NT2/D1 (cell line): ENCODE measurements around the gene ASMTL.

Experiments
- DNase-seq: peaks from one replicate; pipeline ENCODE4 v3.0.0-alpha.2; 2011; ENCODE audit warnings: low read depth, low spot score
- H3K27me3 ChIP-seq: 2 replicates; pipeline ENCODE4 v1.6.0; 2011; ENCODE audit warnings: mild to moderate bottlenecking; ENCODE audit not compliant: insufficient read length, insufficient read depth
- H3K36me3 ChIP-seq: 2 replicates; pipeline ENCODE4 v1.6.1; 2011; ENCODE audit warnings: mild to moderate bottlenecking, low read length, mixed read lengths; ENCODE audit not compliant: insufficient read depth, insufficient read length
- H3K4me1 ChIP-seq: 2 replicates; pipeline ENCODE4 v1.5.1; 2011; ENCODE audit not compliant: insufficient read depth, insufficient read length
- H3K4me3 ChIP-seq: 2 replicates; pipeline ENCODE4 v1.5.1; 2011; ENCODE audit warnings: low read depth; ENCODE audit not compliant: insufficient read length
- H3K9ac ChIP-seq: 2 replicates; pipeline ENCODE4 v1.6.0; 2011; ENCODE audit warnings: low read depth; ENCODE audit not compliant: insufficient read length
- H3K9me3 ChIP-seq: 2 replicates; pipeline ENCODE4 v1.5.1; 2011; ENCODE audit warnings: mild to moderate bottlenecking, low read length; ENCODE audit not compliant: insufficient read depth
- SUZ12 ChIP-seq: IDR thresholded peaks from 2 replicates; pipeline ENCODE4 v1.6.1; 2011; ENCODE audit not compliant: insufficient read length, insufficient read depth; ENCODE audit errors: extremely low read depth
- YY1 ChIP-seq: IDR thresholded peaks from 2 replicates; pipeline ENCODE4 v1.6.1; 2011; ENCODE audit not compliant: insufficient read length, insufficient read depth
- ZNF274 ChIP-seq: IDR thresholded peaks from 2 replicates; pipeline ENCODE4 v1.6.1; 2011; ENCODE audit warnings: mild to moderate bottlenecking, low read depth, low read length

Gene ASMTL

GRCh38 chrX:1463581-1463980 is 10.9 kb upstream of the ASMTL start:
- TF ChIP-seq SUZ12 (no peak), YY1 (no peak), ZNF274 (no peak)
- Histone ChIP-seq H3K4me1 (peaks cover 5% of the 10 kb centered on the region), H3K36me3 (no peaks in the 10 kb centered on the region), H3K27me3 (peaks cover 3% of the 10 kb centered on the region), H3K9ac (no peak overlapping the region), H3K9me3 (no peaks in the 10 kb centered on the region), H3K4me3 (no peak overlapping the region)
- no peak for DNase-seq

DNA sequence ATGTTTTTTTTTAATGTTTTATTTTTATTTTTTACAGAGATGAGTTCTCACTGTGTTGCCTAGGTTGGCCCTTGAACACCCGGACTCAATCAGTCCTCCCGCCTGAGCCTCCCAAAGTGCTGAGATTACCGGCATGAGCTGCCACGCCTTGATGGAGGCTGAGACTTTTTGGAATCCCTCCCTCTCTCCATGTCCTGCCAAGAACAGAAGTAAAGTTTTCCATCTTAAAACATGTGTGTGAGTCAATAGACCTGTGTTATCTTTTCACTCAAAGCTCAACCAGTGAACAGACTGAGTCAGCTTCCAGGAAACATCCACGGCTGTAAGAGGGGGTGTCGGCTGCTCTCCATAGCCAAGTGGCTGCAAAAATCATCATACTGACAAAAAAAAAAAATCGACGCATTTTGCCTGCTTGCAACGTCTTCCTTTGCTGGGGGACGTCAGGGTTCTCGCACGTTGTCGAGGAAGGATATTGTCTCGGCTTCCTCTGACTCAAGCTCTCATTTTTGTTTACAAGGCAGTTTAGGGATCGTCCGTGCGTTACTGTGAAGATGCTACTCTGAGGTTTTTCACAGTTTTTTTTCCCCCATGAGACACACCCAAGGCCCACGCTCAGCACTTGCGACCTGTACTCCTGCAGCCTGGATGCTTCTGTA is 10.0 kb upstream of the ASMTL start:
- no peaks in the 10 kb centered on the region for H3K9me3 ChIP-seq
- H3K9ac ChIP-seq: no peak overlapping the region
- H3K27me3 ChIP-seq: peaks cover 3% of the 10 kb centered on the region
- peaks cover 2% of the 10 kb centered on the region for H3K4me1 ChIP-seq
- no peak overlapping the region for H3K4me3 ChIP-seq
- no peaks in the 10 kb centered on the region for H3K36me3 ChIP-seq
- no peak for TF ChIP-seq YY1
- no peak for DNase-seq

GRCh38 chrX:1462110-1462509 is 9.4 kb upstream of the ASMTL start:
- DNase-seq: no peak
- Histone ChIP-seq H3K4me3 (no peak overlapping the region), H3K9ac (no peak overlapping the region), H3K4me1 (peaks cover 2% of the 10 kb centered on the region), H3K9me3 (no peaks in the 10 kb centered on the region), H3K36me3 (no peaks in the 10 kb centered on the region), H3K27me3 (peaks cover 3% of the 10 kb centered on the region)
- TF ChIP-seq SUZ12 (no peak), ZNF274 (no peak), YY1 (no peak)

DNA sequence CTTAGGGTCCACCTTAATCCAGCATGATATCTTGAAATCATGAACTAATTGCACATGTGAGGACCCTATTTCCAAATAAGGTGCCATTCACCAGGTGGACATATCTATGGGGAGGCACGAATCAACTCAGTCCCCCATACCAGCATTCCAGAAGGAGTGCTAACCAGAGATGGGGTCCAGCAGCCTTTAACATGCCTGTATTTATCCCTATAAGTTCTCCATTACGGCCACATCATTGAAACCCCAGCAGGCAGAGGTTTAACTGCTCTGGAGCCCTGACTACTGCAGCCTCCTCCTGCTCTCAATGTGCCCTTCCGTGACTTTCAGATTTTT is 3.2 kb upstream of the ASMTL start:
- no peak for DNase-seq
- Histone ChIP-seq H3K36me3 (no peaks in the 10 kb centered on the region), H3K9ac (no peak overlapping the region), H3K4me1 (no peaks in the 10 kb centered on the region), H3K9me3 (no peaks in the 10 kb centered on the region), H3K27me3 (peaks cover 3% of the 10 kb centered on the region), H3K4me3 (no peak overlapping the region)
- TF ChIP-seq SUZ12 (no peak), ZNF274 (no peak), YY1 (no peak)

DNA sequence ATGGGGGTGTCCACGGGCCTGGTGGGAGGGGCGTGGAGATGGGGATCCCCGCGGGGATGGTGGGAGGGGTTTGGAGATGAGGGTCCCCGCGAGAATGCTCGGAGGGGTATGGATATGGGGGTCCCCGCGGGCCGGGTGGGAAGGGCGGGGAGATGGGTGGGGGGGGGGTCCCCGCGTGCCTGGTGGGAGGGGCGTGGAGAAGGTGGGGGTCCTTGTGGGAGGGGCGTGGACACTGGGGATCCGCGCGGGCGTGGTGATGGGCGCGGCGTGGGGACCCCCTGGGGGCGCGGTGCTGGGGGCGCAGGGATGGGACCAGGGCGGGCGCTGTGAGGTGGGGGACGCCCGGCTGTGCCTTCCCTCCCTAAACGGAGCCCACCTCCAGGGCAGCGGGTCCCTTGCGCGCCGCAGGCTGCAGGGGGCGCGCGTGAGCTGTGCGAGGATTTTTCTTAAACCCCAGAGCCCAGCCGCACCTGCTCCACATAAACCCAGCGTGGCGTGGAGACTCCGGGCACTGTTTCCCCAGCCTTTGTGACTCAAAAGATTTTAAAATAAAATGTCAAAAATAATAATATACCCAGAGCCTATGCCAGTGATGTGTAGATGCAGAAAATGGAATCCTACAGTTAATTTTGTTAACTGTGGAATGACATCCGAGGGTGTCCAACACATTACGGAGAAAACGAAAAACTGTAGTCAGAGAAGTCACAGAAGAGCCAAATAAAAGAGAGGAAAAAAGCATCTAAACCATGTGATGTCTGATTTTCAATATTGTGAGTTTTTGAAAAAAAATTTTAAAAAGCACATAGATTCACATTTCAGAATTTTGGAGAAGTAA is 1.5 kb upstream of the ASMTL start:
- H3K4me3 ChIP-seq: peak overlapping the region; percentile 64
- H3K9ac ChIP-seq: no peak overlapping the region
- peaks cover 7% of the 10 kb centered on the region for H3K36me3 ChIP-seq
- no peaks in the 10 kb centered on the region for H3K27me3 ChIP-seq
- H3K9me3 ChIP-seq: peaks cover 12% of the 10 kb centered on the region; the same call in 1 of the 2 replicates
- TF ChIP-seq ZNF274 (no peak), SUZ12 (no peak), YY1 (no peak)
- DNase-seq: peak; percentile 69
- H3K4me1 ChIP-seq: peaks cover 2% of the 10 kb centered on the region

GRCh38 chrX:1453395-1453783 is 680 bp upstream of the ASMTL start:
- Histone ChIP-seq H3K36me3 (peaks cover 15% of the 10 kb centered on the region), H3K9ac (peak overlapping the region; percentile 76), H3K27me3 (no peaks in the 10 kb centered on the region), H3K4me3 (peak overlapping the region; percentile 64), H3K9me3 (peaks cover 20% of the 10 kb centered on the region; the same call in 1 of the 2 replicates), H3K4me1 (peaks cover 2% of the 10 kb centered on the region)
- no peak for TF ChIP-seq SUZ12
- TF ChIP-seq ZNF274: no peak
- TF ChIP-seq YY1: peak; percentile 29
- no peak for DNase-seq

GRCh38 chrX:1451661-1452515 is 821 bp downstream of the ASMTL start:
- DNase-seq: no peak
- Histone ChIP-seq H3K4me1 (peaks cover 2% of the 10 kb centered on the region), H3K36me3 (peaks cover 30% of the 10 kb centered on the region), H3K27me3 (no peaks in the 10 kb centered on the region), H3K9me3 (peaks cover 31% of the 10 kb centered on the region), H3K4me3 (peak overlapping the region; percentile 85), H3K9ac (peak overlapping the region; percentile 92)
- TF ChIP-seq YY1 (no peak), SUZ12 (no peak), ZNF274 (no peak)
